Mammary epithelial cell (primary cell): ENCODE data around the gene CCDC91.

Source experiments
- CTCF ChIP-seq, 2 donors: IDR thresholded peaks in 1 of 2; conservative IDR thresholded peaks in 1 of 2; 2 replicates each; pipeline ENCODE4 v1.5.1; 2011 to 2012; ENCODE audit warnings: inconsistent platforms in 2 of 2, low read length in 2 of 2, mild to moderate bottlenecking in 2 of 2, control low read depth in 1 of 2, low read depth in 1 of 2; ENCODE audit not compliant: insufficient read depth in 1 of 2; ENCODE audit errors: extremely low read depth in 1 of 2
- EZH2 ChIP-seq: IDR thresholded peaks from 2 replicates; pipeline ENCODE4 v1.6.1; 2012; ENCODE audit warnings: low read length, inconsistent platforms, borderline replicate concordance

- TF ChIP-seq CTCF (conservative IDR thresholded peaks at IDR 0.05 in 1 of 2, IDR thresholded peaks at IDR 0.05 in 1 of 2; ENCODE audit: extremely low read depth in 1 of 2, insufficient read depth in 1 of 2, low read depth in 1 of 2, low read length in 2 of 2) = no peak
- no peak for TF ChIP-seq EZH2
Measured at GRCh38 chr12:28578833-28579252, 388.6 kb downstream of the CCDC91 start.
